NCI-H1092 (cell line): ENCODE measurements around the gene RAPGEF6.
"Not testable (repeated sequence)": the region's sequence is repeated elsewhere in the genome, so short reads cannot be mapped to it uniquely, and the experiment has no call there.

Source experiments
- DNase-seq: peaks from one replicate; lab custom pipeline; 2025; lab: John Stamatoyannopoulos, UW

Gene RAPGEF6

GRCh38 chr5:131634996-131635683 lies at the start of gene RAPGEF6:
Gene RAPGEF6, minus strand, starts transcription at chr5:131635229. Its CDS starts 199 bp downstream, at chr5:131635030.
- peak; percentile 95 for DNase-seq

DNA sequence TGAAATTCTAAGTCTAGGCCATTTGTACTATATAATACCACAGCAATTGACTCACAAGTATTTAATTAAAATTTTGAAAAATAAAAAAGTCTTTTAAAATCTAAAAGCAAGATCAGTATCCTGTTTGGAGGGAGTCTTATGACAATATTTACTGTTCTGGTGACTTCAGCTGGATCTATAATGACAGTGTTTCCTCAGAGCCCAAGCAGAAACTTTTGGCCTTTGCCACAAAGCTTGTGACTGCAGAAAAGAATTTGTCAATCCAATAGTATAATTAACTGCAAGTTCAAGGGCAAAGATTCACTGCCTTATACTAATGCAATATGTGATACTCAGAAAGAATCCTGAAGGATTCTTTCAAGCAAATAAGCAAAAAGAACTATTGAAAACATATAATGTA lies 49.6 kb upstream of the RAPGEF6 start:
- no peak for DNase-seq

GRCh38 chr5:131684051-131684450 lies 49.0 kb upstream of the RAPGEF6 start:
- no peak for DNase-seq

- DNase-seq, result no peak
Measured at GRCh38 chr5:131682826-131683225, 47.8 kb upstream of the RAPGEF6 start.

GRCh38 chr5:131682175-131682574 lies 47.1 kb upstream of the RAPGEF6 start:
- no peak for DNase-seq

DNA sequence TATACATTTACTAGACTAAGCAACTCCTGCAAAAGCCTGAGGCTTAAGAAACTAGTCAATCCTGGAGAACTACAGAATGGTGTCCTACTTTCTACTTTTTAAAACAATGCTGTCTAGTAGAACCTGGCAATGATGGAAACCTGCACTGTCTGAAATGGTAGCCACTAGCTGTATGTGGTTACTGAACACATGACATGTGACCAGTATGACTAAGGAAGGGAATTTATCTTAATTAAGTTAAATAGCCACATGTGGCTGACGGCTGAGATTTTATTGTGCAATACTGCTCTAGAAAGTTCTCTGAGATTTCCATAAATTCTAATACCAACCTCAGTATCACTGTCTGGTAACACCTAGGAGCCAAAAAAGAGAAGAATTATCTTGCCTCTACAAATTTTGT lies 44.9 kb upstream of the RAPGEF6 start:
- DNase-seq, result no peak

GRCh38 chr5:131678273-131678672 lies 43.2 kb upstream of the RAPGEF6 start:
- DNase-seq, result not testable (repeated sequence)

DNA sequence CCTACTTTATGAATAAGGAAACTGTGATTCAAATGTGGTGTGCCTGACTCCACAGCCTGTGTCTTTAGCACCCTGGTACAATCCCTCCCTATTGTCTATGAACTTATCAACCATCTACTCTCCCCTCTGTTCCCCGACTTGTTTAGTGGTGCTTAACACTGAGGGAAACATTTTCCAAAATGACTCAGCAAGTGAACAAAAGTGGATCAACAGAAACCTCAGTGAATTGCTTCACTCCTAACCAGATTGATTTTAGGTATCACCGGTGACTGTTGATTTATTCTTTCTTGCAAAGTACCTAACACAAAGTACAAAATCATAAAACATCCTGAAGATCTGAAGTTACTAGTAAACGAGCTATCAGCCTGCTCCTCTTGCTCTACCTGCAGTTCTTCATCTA lies 42.1 kb upstream of the RAPGEF6 start:
- DNase-seq, result no peak

DNA sequence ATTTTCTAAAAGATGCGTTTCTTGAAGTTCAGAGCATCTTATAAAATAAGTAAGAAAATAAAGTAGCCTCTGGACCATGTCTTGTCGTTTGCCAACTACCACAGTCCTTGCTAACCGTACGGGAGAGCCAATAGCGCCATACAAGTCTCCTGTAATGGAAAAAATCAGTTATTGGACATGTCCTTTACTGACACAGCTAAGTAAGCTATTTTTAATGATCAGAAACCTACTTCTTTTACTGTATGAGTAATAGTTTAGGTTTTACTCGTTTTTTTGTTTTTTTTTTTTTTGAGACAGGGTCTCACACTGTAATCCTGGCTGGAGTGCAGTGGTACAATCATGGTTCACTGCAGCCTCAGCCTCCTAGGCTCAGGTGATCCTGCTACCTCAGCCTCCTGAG lies 37.7 kb upstream of the RAPGEF6 start:
- DNase-seq, result no peak

DNA sequence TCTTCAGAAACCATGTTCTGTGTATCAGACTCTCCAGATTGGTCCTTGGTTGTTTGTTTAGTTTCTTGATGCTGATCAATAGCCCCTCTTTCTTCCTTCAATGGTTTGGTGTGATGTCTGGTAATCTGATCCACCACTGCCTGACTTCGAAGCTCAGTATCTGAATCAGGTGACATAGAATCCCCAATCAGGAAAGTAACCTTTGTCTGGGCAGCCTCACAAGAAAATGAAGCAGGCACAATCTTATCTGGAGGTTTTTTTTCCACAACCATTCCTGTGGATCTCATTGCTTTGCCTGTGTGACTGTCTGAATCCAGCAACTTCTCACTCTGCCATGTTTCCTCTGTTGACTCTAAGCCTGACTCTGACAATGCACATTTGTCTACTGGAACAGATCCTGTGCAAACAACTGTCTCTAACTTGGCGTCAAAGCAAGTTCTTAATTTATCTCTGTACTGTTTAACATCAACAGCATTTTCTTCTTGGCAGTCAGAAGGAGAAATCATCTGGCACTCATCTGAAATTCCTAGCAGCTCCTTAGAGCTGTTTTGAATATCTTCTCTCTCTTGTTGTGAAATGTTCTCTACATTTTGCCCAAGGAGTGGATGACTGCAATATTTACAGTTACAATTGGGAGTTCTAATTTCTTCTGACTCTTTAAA lies 37.1 kb upstream of the RAPGEF6 start:
- DNase-seq, result no peak

DNA sequence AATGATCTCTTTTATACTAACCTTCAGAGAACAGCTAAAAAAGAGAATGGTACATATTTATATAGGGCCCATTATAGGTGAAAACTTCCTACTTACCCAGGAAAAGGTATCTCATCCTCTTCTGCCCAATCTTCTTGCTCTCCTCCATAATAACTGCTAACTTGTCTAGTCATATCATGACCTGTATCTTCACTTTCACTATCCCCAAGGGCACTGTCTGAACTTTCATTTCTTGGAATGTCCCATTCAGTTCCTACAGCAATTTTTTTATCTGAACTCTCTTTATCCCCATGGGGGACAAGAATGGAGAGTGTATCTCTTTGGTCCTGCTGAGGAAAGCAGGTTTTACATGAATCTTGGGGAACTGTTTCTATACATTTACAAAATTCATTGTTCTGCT lies 36.4 kb upstream of the RAPGEF6 start:
- no peak for DNase-seq

- no peak for DNase-seq
Measured at GRCh38 chr5:131664929-131665328, 29.9 kb upstream of the RAPGEF6 start.

- no peak for DNase-seq
Measured at GRCh38 chr5:131661933-131662332, 26.9 kb upstream of the RAPGEF6 start.

DNA sequence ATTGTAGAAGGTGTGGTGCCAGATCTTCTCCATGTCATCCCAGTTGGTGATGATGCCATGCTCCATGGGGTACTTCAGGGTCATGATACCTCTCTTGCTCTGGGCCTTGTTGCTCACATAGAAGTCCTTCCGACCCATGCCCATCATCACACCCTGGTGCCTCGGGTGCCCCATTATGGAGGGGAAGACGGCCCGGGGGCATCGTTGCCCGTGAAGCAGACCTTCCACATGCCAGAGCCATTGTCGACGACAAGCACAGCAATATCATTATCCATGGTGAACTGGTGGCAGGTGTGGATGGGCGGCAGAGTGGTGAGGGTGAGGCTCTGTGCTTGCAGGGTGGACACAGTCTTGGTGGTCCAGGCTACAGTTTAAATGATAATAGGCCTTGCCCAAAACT lies 24.8 kb upstream of the RAPGEF6 start:
- no peak for DNase-seq

DNA sequence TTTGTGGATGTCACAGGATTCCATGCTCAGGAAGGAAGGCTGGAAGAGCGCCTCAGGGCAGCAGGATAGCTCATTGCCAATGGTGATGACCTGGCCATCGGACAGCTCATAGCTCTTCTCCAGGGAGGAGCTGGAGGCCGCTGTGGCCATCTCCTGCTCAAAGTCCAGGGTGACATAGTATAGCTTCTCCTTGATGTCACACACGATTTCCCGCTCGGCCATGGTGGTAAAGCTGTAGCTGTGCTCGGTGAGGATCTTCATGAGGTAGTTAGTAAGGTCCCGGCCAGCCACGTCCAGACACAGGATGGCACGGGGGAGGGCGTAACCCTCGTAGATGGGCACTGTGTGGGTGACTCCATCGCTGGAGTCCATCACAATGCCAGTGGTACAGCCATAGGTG lies 24.3 kb upstream of the RAPGEF6 start:
- no peak for DNase-seq

DNA sequence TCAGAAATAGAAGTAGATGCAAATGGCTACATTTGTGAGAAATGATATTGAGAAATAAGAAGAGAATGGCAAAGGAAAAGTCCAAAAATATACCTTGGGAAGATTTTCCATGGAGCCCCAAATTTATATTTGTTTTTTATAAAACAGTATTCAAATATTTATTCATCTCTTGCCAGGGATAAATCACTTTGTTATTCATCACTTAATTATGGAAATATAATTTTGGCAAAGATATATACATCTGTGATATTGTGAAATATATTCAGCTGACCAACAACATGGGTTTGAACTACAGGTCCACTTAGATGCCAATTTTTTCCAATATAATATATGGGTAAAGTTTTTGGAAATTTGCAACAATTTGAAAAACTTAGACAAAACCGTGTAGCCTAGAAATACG lies 19.7 kb upstream of the RAPGEF6 start:
- no peak for DNase-seq

DNA sequence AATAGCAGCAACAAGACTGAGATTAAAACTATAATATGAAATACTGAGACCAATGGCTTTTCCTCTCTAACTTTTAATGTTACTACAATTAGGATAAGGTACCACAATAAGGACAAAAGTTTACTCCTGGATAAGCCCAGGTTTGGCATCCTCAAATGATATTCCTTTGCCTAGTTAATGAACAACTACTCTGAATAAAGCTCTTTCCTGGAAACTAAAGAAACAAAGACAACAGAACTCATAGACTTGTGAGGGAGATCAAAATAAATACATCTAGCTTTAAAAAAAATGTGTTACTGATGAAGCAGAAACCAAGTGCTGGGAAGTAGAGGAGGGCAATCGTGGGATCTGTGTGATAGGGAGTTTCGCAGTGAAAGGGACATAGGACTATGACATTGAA lies 19.3 kb upstream of the RAPGEF6 start:
- no peak for DNase-seq

DNA sequence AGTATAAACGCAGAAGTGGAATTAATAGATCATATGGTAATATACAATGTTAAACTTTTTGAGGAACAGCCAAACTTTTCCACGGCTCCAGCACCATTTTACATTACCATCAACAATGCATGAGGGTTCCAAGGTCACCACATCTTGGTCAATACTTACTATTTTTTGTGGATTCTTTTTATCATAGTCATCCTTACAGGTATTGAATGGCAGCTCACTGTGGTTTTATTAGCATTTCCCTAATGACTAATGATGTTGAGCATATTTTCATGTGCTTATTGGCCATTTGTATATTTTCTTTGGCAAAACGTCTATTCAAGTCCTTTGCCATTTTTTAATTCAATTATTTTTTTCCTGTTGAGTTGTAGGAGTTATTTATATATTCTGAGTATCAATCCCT lies 14.1 kb upstream of the RAPGEF6 start:
- no peak for DNase-seq

GRCh38 chr5:131647048-131647769 lies 12.2 kb upstream of the RAPGEF6 start:
- DNase-seq, result no peak

GRCh38 chr5:131644822-131645221 lies 9.8 kb upstream of the RAPGEF6 start:
- no peak for DNase-seq

- DNase-seq, result no peak
Measured at GRCh38 chr5:131644370-131644769, 9.3 kb upstream of the RAPGEF6 start.

DNA sequence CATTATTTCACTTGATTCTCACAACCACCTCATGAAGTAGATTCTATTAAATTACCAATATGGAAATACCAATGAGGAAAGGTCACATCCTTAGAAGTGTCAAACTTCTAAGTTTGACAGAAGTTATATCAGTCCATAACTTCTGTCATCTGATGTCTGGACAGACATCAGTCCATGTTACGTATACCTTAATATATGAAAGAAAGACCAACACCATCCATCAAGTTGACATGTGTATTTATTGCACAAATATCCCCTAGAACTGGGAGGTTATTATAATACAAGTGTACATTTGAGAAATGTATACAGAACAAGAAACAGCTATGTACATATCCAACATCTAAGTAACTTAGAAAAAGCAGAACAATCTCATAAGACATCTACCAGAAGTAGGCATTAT lies 6.5 kb upstream of the RAPGEF6 start:
- DNase-seq, result no peak
